Gastrocnemius medialis (tissue), 4 donors: Measurements from ENCODE around the gene PPP1R26.

Experiments used
- POLR2A ChIP-seq, 2 donors: fragments of 450-650 bp; IDR thresholded peaks; one replicate each; pipeline ENCODE4 v1.6.1; 2017; ENCODE audit warnings: antibody characterized with exemption in 2 of 2, mild to moderate bottlenecking in 2 of 2, moderate library complexity in 2 of 2
- TF ChIP-seq, protein P1 (sequence below), 5 experiments: fragments of 450-650 bp in 3 of 5; fragments of 200-600 bp in 2 of 5; sonication (generic) in 2 of 5; IDR thresholded peaks in 4 of 5; conservative IDR thresholded peaks in 1 of 5; 1 replicate in 4 of 5; 2 replicates in 1 of 5; pipeline ENCODE4 v1.5.1; 2016 to 2019; ENCODE audit warnings: antibody characterized with exemption in 5 of 5, mild to moderate bottlenecking in 3 of 5, moderate library complexity in 3 of 5

DNA sequence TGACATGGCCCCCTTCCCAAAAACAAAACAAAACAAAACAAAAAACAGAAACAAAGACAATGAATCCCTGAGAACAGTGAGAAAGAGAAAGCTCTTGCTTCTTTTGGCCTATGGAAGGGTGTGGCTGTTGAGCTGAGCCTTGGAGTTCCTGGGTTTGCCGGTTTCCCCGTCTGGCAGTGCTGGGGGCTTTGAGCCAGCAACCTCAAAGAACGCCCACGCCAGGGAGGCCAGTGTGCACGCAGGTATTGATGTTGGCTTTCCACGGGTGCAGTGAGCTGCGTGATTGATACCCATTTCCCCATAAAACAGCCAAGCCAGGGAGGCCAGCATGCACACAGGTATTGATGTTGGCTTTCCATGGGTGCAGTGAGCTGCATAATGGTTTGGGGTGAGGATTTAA is 33.3 kb downstream of the PPP1R26 start:
- TF ChIP-seq, protein P1, sequence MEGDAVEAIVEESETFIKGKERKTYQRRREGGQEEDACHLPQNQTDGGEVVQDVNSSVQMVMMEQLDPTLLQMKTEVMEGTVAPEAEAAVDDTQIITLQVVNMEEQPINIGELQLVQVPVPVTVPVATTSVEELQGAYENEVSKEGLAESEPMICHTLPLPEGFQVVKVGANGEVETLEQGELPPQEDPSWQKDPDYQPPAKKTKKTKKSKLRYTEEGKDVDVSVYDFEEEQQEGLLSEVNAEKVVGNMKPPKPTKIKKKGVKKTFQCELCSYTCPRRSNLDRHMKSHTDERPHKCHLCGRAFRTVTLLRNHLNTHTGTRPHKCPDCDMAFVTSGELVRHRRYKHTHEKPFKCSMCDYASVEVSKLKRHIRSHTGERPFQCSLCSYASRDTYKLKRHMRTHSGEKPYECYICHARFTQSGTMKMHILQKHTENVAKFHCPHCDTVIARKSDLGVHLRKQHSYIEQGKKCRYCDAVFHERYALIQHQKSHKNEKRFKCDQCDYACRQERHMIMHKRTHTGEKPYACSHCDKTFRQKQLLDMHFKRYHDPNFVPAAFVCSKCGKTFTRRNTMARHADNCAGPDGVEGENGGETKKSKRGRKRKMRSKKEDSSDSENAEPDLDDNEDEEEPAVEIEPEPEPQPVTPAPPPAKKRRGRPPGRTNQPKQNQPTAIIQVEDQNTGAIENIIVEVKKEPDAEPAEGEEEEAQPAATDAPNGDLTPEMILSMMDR (IDR thresholded peaks at IDR 0.05 in 4 of 5, conservative IDR thresholded peaks at IDR 0.05 in 1 of 5), result no peak
- no peak for TF ChIP-seq POLR2A (IDR thresholded peaks at IDR 0.05)
